Thyroid gland (tissue), 4 donors: Measurements from ENCODE around the gene CXCL10.

Source experiments
- CTCF ChIP-seq, 6 experiments: fragments of 200-600 bp in 3 of 6; fragments of 450-650 bp in 3 of 6; sonication (generic) in 3 of 6; IDR thresholded peaks; one replicate each; pipeline ENCODE4 v1.5.1; 2016 to 2019; ENCODE audit warnings: antibody characterized with exemption in 6 of 6, mild to moderate bottlenecking in 2 of 6, inconsistent platforms in 1 of 6, moderate library complexity in 1 of 6
- POLR2A ChIP-seq, 2 donors: fragments of 450-650 bp; IDR thresholded peaks; one replicate each; pipeline ENCODE4 v1.6.1; 2017; ENCODE audit warnings: antibody characterized with exemption in 2 of 2, mild to moderate bottlenecking in 2 of 2, moderate library complexity in 1 of 2

DNA sequence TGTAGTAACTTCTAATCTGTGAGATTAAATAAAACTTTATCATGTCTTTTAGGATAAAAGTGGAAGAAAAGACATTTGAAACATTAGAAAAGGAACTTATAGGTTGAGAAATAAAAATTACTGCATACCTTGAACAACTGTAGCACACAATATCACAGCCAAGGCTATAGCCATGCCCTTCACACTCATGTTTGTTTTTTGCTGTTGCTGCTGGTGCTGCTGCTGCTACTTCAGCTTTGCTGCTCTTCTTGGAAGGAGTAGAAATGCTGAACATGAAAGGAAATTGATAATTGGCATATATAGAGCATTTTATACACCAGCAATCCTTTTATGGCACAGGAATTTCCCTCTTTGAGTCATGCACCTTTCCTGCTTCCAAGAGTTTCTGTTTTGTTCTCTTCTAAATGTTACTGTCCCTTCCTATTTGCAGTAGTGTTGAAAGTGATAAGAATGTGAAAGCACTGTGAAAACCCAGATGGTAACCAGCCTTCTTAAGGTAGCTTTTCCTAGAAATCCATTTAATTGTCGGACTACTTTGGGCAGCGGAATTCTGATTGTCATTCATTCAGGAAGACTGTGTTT, 12.6 kb upstream of the CXCL10 start, which contains the start of gene CXCL11:
- no peak for TF ChIP-seq CTCF (IDR thresholded peaks at IDR 0.05)
- TF ChIP-seq POLR2A (IDR thresholded peaks at IDR 0.05) = no peak
